ENCODE results near the gene DMRT3. TPM values are rescaled to one million over a fixed set of nuclear protein-coding genes. Genes with fewer than 3 reads are reported as not detected.

The DMRT3 gene
- total and polyA plus RNA-seq, 10 of the 15 experiments (the other 5 are each of a cell fraction or from before 2014, with no cell fraction given): 0.06 to 0.11 TPM; not detected in 8

DNA sequence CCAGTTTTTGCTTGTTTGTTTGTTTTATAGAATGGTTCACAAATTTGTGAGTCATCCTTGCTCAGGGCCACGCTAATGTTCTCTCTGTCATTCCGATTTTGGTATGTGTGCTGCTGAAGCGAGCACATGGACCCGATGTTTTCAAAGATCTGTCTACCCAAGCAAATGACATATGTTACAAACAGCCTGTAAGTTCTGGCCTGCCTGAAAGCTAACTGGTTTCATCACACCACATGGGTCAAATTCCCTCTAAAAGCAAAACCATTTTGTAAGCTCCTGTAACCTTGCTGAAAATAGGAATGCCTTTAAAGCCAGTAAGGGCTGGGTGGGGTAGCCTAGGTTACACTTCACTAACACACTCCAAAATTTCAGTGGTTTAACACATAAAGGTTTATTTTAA lies 25.4 kb downstream of the DMRT3 start:
- Histone ChIP-seq H3K36me3 (ENCODE audit: control insufficient read depth in 2 of 2, insufficient read depth in 2 of 2, low read length in 1 of 2) (no peaks in the 10 kb centered on the region), H3K9me3 (replicated peaks; ENCODE audit: control insufficient read depth, insufficient read depth, low read length) (no peaks in the 10 kb centered on the region; the same call in 2 of the 3 replicates), H4K20me1 (ENCODE audit: control insufficient read depth, insufficient read depth) (no peaks in the 10 kb centered on the region), H3K4me1 (ENCODE audit: control insufficient read depth, insufficient read depth, low read length) (peaks cover 3% of the 10 kb centered on the region; the same call in 1 of the 2 replicates), H3K27me3 (replicated peaks in 1 of 2; ENCODE audit: control insufficient read depth in 2 of 2, insufficient read depth in 2 of 2, low read length in 1 of 2) (no peaks in the 10 kb centered on the region), H3K4me3 (no peak overlapping the region), H2AFZ (ENCODE audit: control insufficient read depth, low read depth, low read length) (no peak overlapping the region), H3K9ac (ENCODE audit: control insufficient read depth, insufficient read depth, low read length) (no peak overlapping the region), H3K27ac (ENCODE audit: control insufficient read depth, insufficient read depth) (no peak overlapping the region), H3K79me2 (ENCODE audit: control insufficient read depth, insufficient read depth, low read length) (no peaks in the 10 kb centered on the region), H3K4me2 (ENCODE audit: control insufficient read depth, insufficient read depth) (no peak overlapping the region)
- CTCF ChIA-PET: interaction anchor here (1.2 to 6.4 kb wide), 7 partner anchors 9 to 389 kb away, joined by 3 to 153 read pairs (median 5); no protein-coding TSS in a partner anchor
- SMC1A ChIA-PET (ENCODE audit: uncharacterized antibody, unreplicated experiment): interaction anchor here (0.6 to 6.6 kb wide), 5 partner anchors 9 to 763 kb away, joined by 3 to 92 read pairs (median 8); no protein-coding TSS in a partner anchor
- FAIRE-seq (no peak), ATAC-seq (no peak), DNase-seq (ENCODE audit: low read depth, low spot score) (no peak)
- WGBS (ENCODE audit: insufficient coverage, insufficient replicate concordance, low lambda C conversion rate, missing lambda C conversion rate): 65% methylated on average over 4 of the region's 4 CpGs
- TF ChIP-seq SKIL (IDR thresholded peaks at IDR 0.05; ENCODE audit: low read depth, poor library complexity, severe bottlenecking) (no peak), RFX5 (IDR thresholded peaks at IDR 0.05; ENCODE audit: low read depth, low read length) (no peak), IKZF1 (conservative IDR thresholded peaks at IDR 0.05) (no peak), E2F4 (IDR thresholded peaks at IDR 0.05; ENCODE audit: low read depth, low read length) (no peak), TAF1 (IDR thresholded peaks at IDR 0.05; ENCODE audit: borderline replicate concordance, low read depth, low read length) (no peak), JUNB (IDR thresholded peaks at IDR 0.05) (no peak), STAT1 (conservative IDR thresholded peaks at IDR 0.05) (no peak), IRF4 (IDR thresholded peaks at IDR 0.05; ENCODE audit: low read depth, low read length) (no peak), MXI1 (IDR thresholded peaks at IDR 0.05; ENCODE audit: low read depth, low read length) (no peak), NFYA (IDR thresholded peaks at IDR 0.05; ENCODE audit: borderline replicate concordance, low read depth, low read length) (no peak), SUZ12 (IDR thresholded peaks at IDR 0.05; ENCODE audit: unreplicated experiment) (no peak), NFXL1 (IDR thresholded peaks at IDR 0.05; ENCODE audit: borderline replicate concordance) (no peak), ZBTB33 (IDR thresholded peaks at IDR 0.05) (no peak), RAD51 (IDR thresholded peaks at IDR 0.05) (no peak)
- TF ChIP-seq, protein P1, sequence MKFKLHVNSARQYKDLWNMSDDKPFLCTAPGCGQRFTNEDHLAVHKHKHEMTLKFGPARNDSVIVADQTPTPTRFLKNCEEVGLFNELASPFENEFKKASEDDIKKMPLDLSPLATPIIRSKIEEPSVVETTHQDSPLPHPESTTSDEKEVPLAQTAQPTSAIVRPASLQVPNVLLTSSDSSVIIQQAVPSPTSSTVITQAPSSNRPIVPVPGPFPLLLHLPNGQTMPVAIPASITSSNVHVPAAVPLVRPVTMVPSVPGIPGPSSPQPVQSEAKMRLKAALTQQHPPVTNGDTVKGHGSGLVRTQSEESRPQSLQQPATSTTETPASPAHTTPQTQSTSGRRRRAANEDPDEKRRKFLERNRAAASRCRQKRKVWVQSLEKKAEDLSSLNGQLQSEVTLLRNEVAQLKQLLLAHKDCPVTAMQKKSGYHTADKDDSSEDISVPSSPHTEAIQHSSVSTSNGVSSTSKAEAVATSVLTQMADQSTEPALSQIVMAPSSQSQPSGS (IDR thresholded peaks at IDR 0.05; ENCODE audit: low read length): no peak
- no TSS peak for BruUV-seq (replicated peaks)
- RAD21 ChIA-PET (ENCODE audit: unreplicated experiment): interaction anchor here (0.9 to 3.0 kb wide), 2 partner anchors 8 to 309 kb away, joined by 3 to 20 read pairs; no protein-coding TSS in a partner anchor
- in situ Hi-C loops (cut with MboI) (loop anchor here (5.0 kb wide), 1 partner anchor 110 kb away; no protein-coding TSS in a partner anchor), intact Hi-C loops (cut with micrococcal nuclease; ENCODE audit: unreplicated experiment) (loop anchor here (10.0 kb wide), 2 partner anchors 197 to 527 kb away; no protein-coding TSS in a partner anchor)
- POLR2A ChIA-PET: no interaction called here

Measured in GM12878 (cell line).